GM19438 (cell line): Measurements from ENCODE around the gene LCE2B.

Experiments used
- ATAC-seq: cut with Tn5 transposase; IDR thresholded peaks from one replicate; pipeline ENCODE4 v1.9.1; 2021; ENCODE audit warnings: low read depth; ENCODE audit not compliant: unreplicated experiment

LCE2B gene

GRCh38 chr1:152728986-152729385 is 43.1 kb downstream of the LCE2B start:
- no peak for ATAC-seq

GRCh38 chr1:152735648-152736047 is 49.7 kb downstream of the LCE2B start:
- no peak for ATAC-seq
